Osteoblast (primary cell): ENCODE results near the gene CCNY. TPM values are rescaled to one million over a fixed set of nuclear protein-coding genes. Genes with fewer than 3 reads are reported as not detected.
"Not testable (repeated sequence)": the region's sequence is repeated elsewhere in the genome, so short reads cannot be mapped to it uniquely, and the experiment has no call there.

Source experiments
- DNase-seq: peaks from one replicate; pipeline ENCODE4 v3.0.0; 2011; ENCODE audit warnings: low spot score, mixed read lengths; ENCODE audit not compliant: insufficient read length; ENCODE audit errors: missing footprints
- H2AFZ ChIP-seq: 2 replicates; pipeline ENCODE4 v1.6.0; 2011; ENCODE audit warnings: mild to moderate bottlenecking, low read length
- H3K27ac ChIP-seq: 2 replicates; pipeline ENCODE4 v1.5.1; 2011; ENCODE audit warnings: mild to moderate bottlenecking, low read depth, low read length, moderate library complexity
- H3K27me3 ChIP-seq: 2 replicates; pipeline ENCODE4 v1.6.0; 2012; ENCODE audit warnings: mild to moderate bottlenecking, control low read depth, inconsistent platforms, low read length, moderate library complexity; ENCODE audit not compliant: insufficient read depth
- H3K36me3 ChIP-seq: 2 replicates; pipeline ENCODE4 v1.5.1; 2011; ENCODE audit warnings: mild to moderate bottlenecking, low read length, control low read depth, moderate library complexity; ENCODE audit not compliant: insufficient read depth
- H3K4me1 ChIP-seq: 2 replicates; pipeline ENCODE4 v1.5.1; 2011; ENCODE audit warnings: mild to moderate bottlenecking, low read length, control low read depth, moderate library complexity; ENCODE audit not compliant: insufficient read depth
- H3K4me2 ChIP-seq: 2 replicates; pipeline ENCODE4 v1.6.0; 2011; ENCODE audit warnings: mild to moderate bottlenecking, low read length; ENCODE audit not compliant: insufficient read depth
- H3K4me3 ChIP-seq: fragments of 200-600 bp; sonication (generic); 3 replicates; pipeline ENCODE4 v1.5.1; 2012; ENCODE audit warnings: mild to moderate bottlenecking, low read length, inconsistent platforms; ENCODE audit not compliant: insufficient read depth
- H3K79me2 ChIP-seq: 2 replicates; pipeline ENCODE4 v1.6.0; 2012; ENCODE audit warnings: mild to moderate bottlenecking, low read length, control low read depth, inconsistent platforms; ENCODE audit not compliant: insufficient read depth
- H3K9me3 ChIP-seq: 2 replicates; pipeline ENCODE4 v1.5.1; 2011; ENCODE audit warnings: low read depth, low read length, control low read depth
- H4K20me1 ChIP-seq: 2 replicates; pipeline ENCODE4 v1.6.0; 2012; ENCODE audit warnings: mild to moderate bottlenecking, low read length, control low read depth; ENCODE audit not compliant: insufficient read depth
- total RNA-seq: library from RNA; depleted of rRNA; stranded (reverse); fragments of >200 nt; gene quantifications from 2 replicates; pipeline ENCODE4 v1.2.3, GENCODE V29; 2012
- TF ChIP-seq, protein P1 (sequence below): IDR thresholded peaks from 2 replicates; pipeline ENCODE4 v1.5.1; 2011; ENCODE audit warnings: mild to moderate bottlenecking, low read depth, low read length, moderate library complexity; ENCODE audit errors: extremely low read depth

CCNY gene
- total RNA-seq, 1 donor, result 53.2 TPM

DNA sequence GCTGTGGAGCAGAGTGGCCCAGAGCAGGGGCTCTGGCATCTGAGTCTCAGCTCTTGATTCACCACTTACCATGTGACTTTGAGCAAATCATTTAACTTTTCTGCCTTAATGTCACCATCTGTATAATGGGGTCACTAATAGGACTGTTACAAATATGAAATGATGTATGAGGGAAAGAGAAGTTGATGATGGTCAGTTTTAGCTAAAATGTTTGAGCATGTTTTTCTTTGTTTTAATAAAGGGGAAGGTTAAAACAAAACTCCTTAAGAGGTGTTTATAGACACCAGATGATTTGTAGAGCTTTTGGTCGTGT is 81.0 kb downstream of the CCNY start:
- H3K4me2 ChIP-seq, result no peak overlapping the region
- no peaks in the 10 kb centered on the region for H3K27me3 ChIP-seq
- peaks cover 11% of the 10 kb centered on the region for H4K20me1 ChIP-seq
- no peak for DNase-seq
- TF ChIP-seq, protein P1, sequence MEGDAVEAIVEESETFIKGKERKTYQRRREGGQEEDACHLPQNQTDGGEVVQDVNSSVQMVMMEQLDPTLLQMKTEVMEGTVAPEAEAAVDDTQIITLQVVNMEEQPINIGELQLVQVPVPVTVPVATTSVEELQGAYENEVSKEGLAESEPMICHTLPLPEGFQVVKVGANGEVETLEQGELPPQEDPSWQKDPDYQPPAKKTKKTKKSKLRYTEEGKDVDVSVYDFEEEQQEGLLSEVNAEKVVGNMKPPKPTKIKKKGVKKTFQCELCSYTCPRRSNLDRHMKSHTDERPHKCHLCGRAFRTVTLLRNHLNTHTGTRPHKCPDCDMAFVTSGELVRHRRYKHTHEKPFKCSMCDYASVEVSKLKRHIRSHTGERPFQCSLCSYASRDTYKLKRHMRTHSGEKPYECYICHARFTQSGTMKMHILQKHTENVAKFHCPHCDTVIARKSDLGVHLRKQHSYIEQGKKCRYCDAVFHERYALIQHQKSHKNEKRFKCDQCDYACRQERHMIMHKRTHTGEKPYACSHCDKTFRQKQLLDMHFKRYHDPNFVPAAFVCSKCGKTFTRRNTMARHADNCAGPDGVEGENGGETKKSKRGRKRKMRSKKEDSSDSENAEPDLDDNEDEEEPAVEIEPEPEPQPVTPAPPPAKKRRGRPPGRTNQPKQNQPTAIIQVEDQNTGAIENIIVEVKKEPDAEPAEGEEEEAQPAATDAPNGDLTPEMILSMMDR, result no peak
- peaks cover 88% of the 10 kb centered on the region for H3K79me2 ChIP-seq
- no peaks in the 10 kb centered on the region for H3K36me3 ChIP-seq
- H3K27ac ChIP-seq, result no peak overlapping the region
- no peak overlapping the region for H3K4me3 ChIP-seq
- H3K9me3 ChIP-seq, result no peaks in the 10 kb centered on the region
- peaks cover 57% of the 10 kb centered on the region for H3K4me1 ChIP-seq
- H2AFZ ChIP-seq, result no peak overlapping the region

GRCh38 chr10:35417795-35418194 is 81.5 kb downstream of the CCNY start:
- H3K4me1 ChIP-seq, result peaks cover 60% of the 10 kb centered on the region
- TF ChIP-seq, protein P1, result no peak
- no peak for DNase-seq
- H4K20me1 ChIP-seq, result peaks cover 9% of the 10 kb centered on the region
- H3K36me3 ChIP-seq, result no peaks in the 10 kb centered on the region
- H3K79me2 ChIP-seq, result peaks cover 89% of the 10 kb centered on the region
- no peak overlapping the region for H3K4me2 ChIP-seq
- H3K27me3 ChIP-seq, result no peaks in the 10 kb centered on the region
- H3K27ac ChIP-seq, result no peak overlapping the region
- no peak overlapping the region for H3K4me3 ChIP-seq
- no peaks in the 10 kb centered on the region for H3K9me3 ChIP-seq
- H2AFZ ChIP-seq, result no peak overlapping the region

DNA sequence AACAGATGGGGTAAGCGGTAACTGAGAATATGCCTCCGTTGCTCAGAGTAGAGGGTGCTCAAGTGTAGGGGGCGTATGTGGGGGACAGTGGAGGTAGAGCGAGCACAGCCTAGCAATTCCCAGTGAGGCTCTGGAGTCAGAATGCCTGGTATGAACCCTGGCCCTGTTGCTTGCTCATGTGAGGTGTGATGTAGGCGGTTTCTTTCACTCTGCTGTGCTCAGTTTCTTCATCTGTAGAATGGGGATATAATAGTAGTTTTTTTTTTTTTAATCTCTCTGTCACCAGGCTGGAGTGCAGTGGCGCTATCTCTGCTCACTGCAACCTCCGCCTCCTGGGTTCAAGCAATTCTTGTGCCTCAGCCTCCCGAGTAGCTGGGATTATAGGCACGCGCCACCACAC is 82.3 kb downstream of the CCNY start:
- H3K36me3 ChIP-seq, H4K20me1 ChIP-seq, H3K4me3 ChIP-seq, H3K27ac ChIP-seq, H3K4me2 ChIP-seq, DNase-seq, H2AFZ ChIP-seq, H3K27me3 ChIP-seq, H3K9me3 ChIP-seq: not testable (repeated sequence)
- Histone ChIP-seq H3K4me1 (peaks cover 60% of the 10 kb centered on the region), H3K79me2 (peaks cover 91% of the 10 kb centered on the region)

DNA sequence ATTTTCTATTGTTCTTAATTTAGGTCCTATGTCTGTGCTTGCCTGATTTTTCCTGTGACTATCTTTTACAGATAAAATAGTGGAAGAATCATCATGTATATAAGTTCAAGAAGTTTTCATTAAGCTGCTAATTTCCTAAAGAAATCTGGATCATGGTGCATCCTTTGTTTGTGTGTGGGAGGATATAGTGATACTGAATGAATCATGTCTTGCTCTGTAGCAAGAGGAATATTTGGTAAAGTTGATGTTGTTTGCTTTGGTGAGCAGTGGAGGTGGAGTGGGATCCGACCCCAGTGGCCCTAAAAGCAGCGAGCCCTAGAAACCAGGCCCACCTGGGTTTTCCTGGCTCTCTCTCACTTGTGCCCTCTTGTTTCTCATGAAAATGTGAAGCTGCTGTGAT is 83.7 kb downstream of the CCNY start:
- no peak overlapping the region for H2AFZ ChIP-seq
- H3K4me3 ChIP-seq, result no peak overlapping the region
- H3K36me3 ChIP-seq, result no peaks in the 10 kb centered on the region
- peaks cover 17% of the 10 kb centered on the region for H4K20me1 ChIP-seq
- no peak for DNase-seq
- peaks cover 91% of the 10 kb centered on the region for H3K79me2 ChIP-seq
- H3K9me3 ChIP-seq, result no peaks in the 10 kb centered on the region
- peak overlapping the region; percentile 24 for H3K4me2 ChIP-seq
- H3K4me1 ChIP-seq, result peaks cover 64% of the 10 kb centered on the region
- peak overlapping the region; percentile 76 for H3K27ac ChIP-seq
- H3K27me3 ChIP-seq, result no peaks in the 10 kb centered on the region
- TF ChIP-seq, protein P1, result no peak
